ENCODE results near the gene RAI14.
"Not testable (repeated sequence)": the region's sequence is repeated elsewhere in the genome, so short reads cannot be mapped to it uniquely, and the experiment has no call there.

DNA sequence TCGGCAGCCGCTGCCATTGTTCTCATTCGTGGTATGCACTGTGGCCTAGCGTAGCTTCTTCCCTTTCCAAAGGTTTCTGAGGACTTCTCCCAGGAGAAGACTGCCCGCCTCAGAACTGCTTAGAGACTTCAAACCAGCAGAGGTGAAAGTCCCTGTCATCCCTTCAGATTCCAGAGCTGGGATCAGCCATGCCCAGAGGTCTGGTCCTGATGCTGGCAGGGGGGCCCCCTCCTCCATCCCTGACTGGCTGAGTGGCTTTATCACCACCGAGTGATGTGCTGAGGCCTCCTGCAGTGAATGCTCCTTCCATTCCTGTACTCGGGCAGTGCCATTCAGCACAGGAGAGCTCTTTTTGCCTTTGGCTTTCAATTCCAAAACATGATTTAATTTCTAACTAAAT lies 174.7 kb downstream of the RAI14 start:
- TF ChIP-seq, protein P1, sequence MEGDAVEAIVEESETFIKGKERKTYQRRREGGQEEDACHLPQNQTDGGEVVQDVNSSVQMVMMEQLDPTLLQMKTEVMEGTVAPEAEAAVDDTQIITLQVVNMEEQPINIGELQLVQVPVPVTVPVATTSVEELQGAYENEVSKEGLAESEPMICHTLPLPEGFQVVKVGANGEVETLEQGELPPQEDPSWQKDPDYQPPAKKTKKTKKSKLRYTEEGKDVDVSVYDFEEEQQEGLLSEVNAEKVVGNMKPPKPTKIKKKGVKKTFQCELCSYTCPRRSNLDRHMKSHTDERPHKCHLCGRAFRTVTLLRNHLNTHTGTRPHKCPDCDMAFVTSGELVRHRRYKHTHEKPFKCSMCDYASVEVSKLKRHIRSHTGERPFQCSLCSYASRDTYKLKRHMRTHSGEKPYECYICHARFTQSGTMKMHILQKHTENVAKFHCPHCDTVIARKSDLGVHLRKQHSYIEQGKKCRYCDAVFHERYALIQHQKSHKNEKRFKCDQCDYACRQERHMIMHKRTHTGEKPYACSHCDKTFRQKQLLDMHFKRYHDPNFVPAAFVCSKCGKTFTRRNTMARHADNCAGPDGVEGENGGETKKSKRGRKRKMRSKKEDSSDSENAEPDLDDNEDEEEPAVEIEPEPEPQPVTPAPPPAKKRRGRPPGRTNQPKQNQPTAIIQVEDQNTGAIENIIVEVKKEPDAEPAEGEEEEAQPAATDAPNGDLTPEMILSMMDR (conservative IDR thresholded peaks at IDR 0.05) = not testable (repeated sequence)
- not testable (repeated sequence) for TF ChIP-seq EZH2 (IDR thresholded peaks at IDR 0.05; ENCODE audit: low read depth)
